SK-N-SH (cell line): ENCODE data around the gene ZNF599. TPM values are rescaled to one million over a fixed set of nuclear protein-coding genes. Genes with fewer than 3 reads are reported as not detected.

Source experiments
- CTCF ChIA-PET: fragments of 300-600, 350-600 bp; formaldehyde crosslinking; extraction: SDS; loops from one replicate; lab custom pipeline; 2021; lab: Yijun Ruan, JAX
- POLR2A ChIA-PET: fragments of 350-600 bp; sonication (Branson Sonifier 250); formaldehyde crosslinking; extraction: SDS; loops from one replicate; lab custom pipeline; 2020; ENCODE audit warnings: antibody characterized with exemption, inconsistent platforms; lab: Yijun Ruan, JAX
- DNase-seq: peaks from one replicate; pipeline ENCODE4 v3.0.0; 2012
- H2AFZ ChIP-seq: fragments of 200-600 bp; sonication (generic); 2 replicates; pipeline ENCODE4 v1.8.1; 2016; ENCODE audit warnings: antibody characterized with exemption, mild to moderate bottlenecking, low read depth
- H3F3A ChIP-seq: fragments of 200-600 bp; sonication (generic); replicated peaks from 2 replicates; pipeline ENCODE3; 2016; ENCODE audit warnings: antibody characterized with exemption, mild to moderate bottlenecking; ENCODE audit not compliant: insufficient read depth
- H3K27ac ChIP-seq, 2 experiments: fragments of 200-500 bp in 1 of 2; fragments of 200-600 bp in 1 of 2; sonication (Bioruptor generic) in 1 of 2; sonication (generic), shearing (Covaris generic) in 1 of 2; 2 replicates each; pipeline versions ENCODE4 v1.5.1 to v1.6.1; 2014 to 2016; ENCODE audit warnings: low read depth in 2 of 2, inconsistent platforms in 1 of 2, low read length in 1 of 2, mild to moderate bottlenecking in 1 of 2, mixed read lengths in 1 of 2
- H3K27me3 ChIP-seq: fragments of 200-600 bp; sonication (generic), shearing (Covaris generic); 2 replicates; pipeline ENCODE4 v1.6.1; 2016; ENCODE audit warnings: mixed run types; ENCODE audit not compliant: insufficient read depth
- H3K36me3 ChIP-seq, 2 experiments: fragments of 200-500 bp in 1 of 2; fragments of 200-600 bp in 1 of 2; sonication (Bioruptor generic) in 1 of 2; sonication (generic) in 1 of 2; replicated peaks in 1 of 2; 2 replicates each; pipeline versions ENCODE3 to v1.5.1; 2014 to 2016; ENCODE audit warnings: low read length in 1 of 2, mild to moderate bottlenecking in 1 of 2; ENCODE audit not compliant: insufficient read depth in 2 of 2, control insufficient read depth in 1 of 2
- H3K4me1 ChIP-seq, 2 experiments: fragments of 200-500 bp in 1 of 2; fragments of 200-600 bp in 1 of 2; sonication (Bioruptor generic) in 1 of 2; sonication (generic), shearing (Covaris generic) in 1 of 2; 2 replicates each; pipeline versions ENCODE4 v1.5.1 to v1.6.1; 2014 to 2016; ENCODE audit warnings: low read depth in 1 of 2, low read length in 1 of 2, mixed run types in 1 of 2; ENCODE audit not compliant: insufficient read depth in 2 of 2, control insufficient read depth in 1 of 2
- H3K4me2 ChIP-seq: fragments of 200-600 bp; sonication (generic), shearing (Covaris generic); 2 replicates; pipeline ENCODE4 v1.6.1; 2017; ENCODE audit warnings: mixed run types
- H3K4me3 ChIP-seq, 2 experiments: fragments of 200-500 bp in 1 of 2; fragments of 200-600 bp in 1 of 2; sonication (Bioruptor generic) in 1 of 2; sonication (generic), shearing (Covaris generic) in 1 of 2; 2 replicates each; pipeline versions ENCODE4 v1.5.1 to v1.8.1; 2014 to 2016; ENCODE audit warnings: low read depth in 2 of 2, inconsistent platforms in 1 of 2, low read length in 1 of 2, mild to moderate bottlenecking in 1 of 2, mixed read lengths in 1 of 2, moderate library complexity in 1 of 2
- H3K79me2 ChIP-seq: fragments of 200-600 bp; sonication (generic); 2 replicates; pipeline ENCODE4 v1.8.1; 2017; ENCODE audit warnings: mild to moderate bottlenecking; ENCODE audit not compliant: insufficient read depth
- H3K9ac ChIP-seq: fragments of 200-600 bp; sonication (generic); 2 replicates; pipeline ENCODE4 v1.6.1; 2017; ENCODE audit warnings: mixed run types
- H3K9me2 ChIP-seq: fragments of 200-600 bp; sonication (generic); 2 replicates; pipeline ENCODE4 v1.6.1; 2017; ENCODE audit warnings: mixed run types
- H3K9me3 ChIP-seq: fragments of 200-600 bp; sonication (generic); 2 replicates; pipeline ENCODE4 v1.6.1; 2017; ENCODE audit warnings: mixed run types, mild to moderate bottlenecking, moderate library complexity
- H4K20me1 ChIP-seq: fragments of 200-600 bp; sonication (generic); 2 replicates; pipeline ENCODE4 v1.6.1; 2017; ENCODE audit warnings: mild to moderate bottlenecking, mixed run types; ENCODE audit not compliant: insufficient read depth
- ELF1 ChIP-seq: IDR thresholded peaks from 2 replicates; pipeline ENCODE4 v1.4.0; 2012
- FOSL2 ChIP-seq: IDR thresholded peaks from 2 replicates; pipeline ENCODE4 v1.4.0; 2012; ENCODE audit warnings: low read depth, mild to moderate bottlenecking, moderate library complexity, borderline replicate concordance
- FOXJ3 ChIP-seq: sonication (generic); formaldehyde crosslinking; IDR thresholded peaks from 2 replicates; pipeline ENCODE4 v1.5.1; 2020; ENCODE audit warnings: mild to moderate bottlenecking, missing genetic modification reagents
- GATA2 ChIP-seq: sonication (generic); formaldehyde crosslinking; IDR thresholded peaks from 2 replicates; pipeline ENCODE4 v1.5.0; 2020; ENCODE audit warnings: mild to moderate bottlenecking, missing genetic modification reagents
- IRF3 ChIP-seq: fragments of 150-350 bp; IDR thresholded peaks from 2 replicates; pipeline ENCODE4 v1.6.1; 2016; ENCODE audit warnings: mild to moderate bottlenecking, low read depth, low read length
- MAX ChIP-seq: IDR thresholded peaks from 2 replicates; pipeline ENCODE4 v1.4.0; 2012; ENCODE audit warnings: low read depth
- MEF2A ChIP-seq: IDR thresholded peaks from 2 replicates; pipeline ENCODE4 v1.4.0; 2012; ENCODE audit warnings: low read depth, borderline replicate concordance
- MXI1 ChIP-seq: IDR thresholded peaks from 2 replicates; pipeline ENCODE4 v1.6.1; 2012; ENCODE audit warnings: mild to moderate bottlenecking, low read depth, low read length, improper control_type of control experiment
- POLR2AphosphoS5 ChIP-seq: IDR thresholded peaks from 2 replicates; pipeline ENCODE4 v1.6.1; 2012; ENCODE audit warnings: low read depth, low read length
- RAD21 ChIP-seq: IDR thresholded peaks from 2 replicates; pipeline ENCODE4 v1.6.1; 2012; ENCODE audit warnings: mild to moderate bottlenecking, low read length
- RFX5 ChIP-seq: IDR thresholded peaks from 2 replicates; pipeline ENCODE4 v1.6.1; 2012; ENCODE audit warnings: mild to moderate bottlenecking, improper control_type of control experiment, low read length
- SIN3A ChIP-seq: IDR thresholded peaks from 2 replicates; pipeline ENCODE4 v1.6.1; 2012; ENCODE audit warnings: low read depth, mild to moderate bottlenecking, low read length, moderate library complexity, borderline replicate concordance
- TAF1 ChIP-seq: IDR thresholded peaks from 2 replicates; pipeline ENCODE4 v1.6.1; 2012; ENCODE audit warnings: low read depth, mild to moderate bottlenecking, low read length, moderate library complexity, borderline replicate concordance
- TEAD4 ChIP-seq: IDR thresholded peaks from 2 replicates; pipeline ENCODE4 v1.4.0; 2012; ENCODE audit warnings: mild to moderate bottlenecking, borderline replicate concordance; ENCODE audit not compliant: insufficient read depth
- USF1 ChIP-seq: IDR thresholded peaks from 2 replicates; pipeline ENCODE4 v1.4.0; 2012; ENCODE audit warnings: low read depth, borderline replicate concordance
- WGBS: methylation state at CpG from one replicate; pipeline ENCODE4 v1.1.6; 2017; ENCODE audit warnings: low lambda C conversion rate; 5-methylcytosine and 5-hydroxymethylcytosine counted together
- polyA plus RNA-seq, 3 experiments: library from polyadenylated mRNA; depleted of rRNA; stranded (reverse); fragments of >200 nt; gene quantifications; 2 replicates each; pipeline ENCODE4 v1.2.3, GENCODE V29; 2012

ZNF599 gene
- polyA plus RNA-seq, 1 of the 3 experiments (the other 2 are of a cell fraction): 17.9 TPM

- WGBS: 21% methylated on average over 3 of the region's 3 CpGs
- H3K4me1 ChIP-seq: no peaks in the 10 kb centered on the region
- no peaks in the 10 kb centered on the region for H3K9me2 ChIP-seq
- no peak for TF ChIP-seq POLR2AphosphoS5
- TF ChIP-seq MAX: no peak
- no peak for TF ChIP-seq IRF3
- no peak for TF ChIP-seq RFX5
- no peak for TF ChIP-seq FOSL2
- TF ChIP-seq MEF2A: no peak
- TF ChIP-seq MXI1: no peak
- no peak for TF ChIP-seq ELF1
- TF ChIP-seq GATA2 (CRISPR knock-in tag): no peak
- TF ChIP-seq FOXJ3: no peak
- DNase-seq: no peak
- no peaks in the 10 kb centered on the region for H3K9me3 ChIP-seq
- H3K9ac ChIP-seq: no peak overlapping the region
- H3K27me3 ChIP-seq: no peaks in the 10 kb centered on the region
- H3K27ac ChIP-seq: no peak overlapping the region
- H3K4me3 ChIP-seq: no peak overlapping the region
- POLR2A ChIA-PET: no interaction called here
- no peaks in the 10 kb centered on the region for H3K79me2 ChIP-seq
- H3K4me2 ChIP-seq: no peak overlapping the region
- H3F3A ChIP-seq: no peaks in the 10 kb centered on the region
- H3K36me3 ChIP-seq: no peaks in the 10 kb centered on the region
- no peak overlapping the region for H2AFZ ChIP-seq
- no peaks in the 10 kb centered on the region for H4K20me1 ChIP-seq
- CTCF ChIA-PET: no interaction called here
Measured at GRCh38 chr19:34787059-34787824, 14.2 kb upstream of the ZNF599 start.

GRCh38 chr19:34786236-34786635 is 13.2 kb upstream of the ZNF599 start:
- TF ChIP-seq TEAD4 (no peak), MXI1 (no peak), TAF1 (no peak), USF1 (no peak), RAD21 (no peak), POLR2AphosphoS5 (no peak), SIN3A (no peak)
- TF ChIP-seq, all 33 proteins: peak for 0
- CTCF ChIA-PET: no interaction called here
- Histone ChIP-seq H3K36me3 (no peaks in the 10 kb centered on the region), H3K4me3 (no peak overlapping the region), H3K4me2 (no peak overlapping the region), H3K27ac (no peak overlapping the region), H3K9me3 (no peaks in the 10 kb centered on the region), H3K9me2 (no peaks in the 10 kb centered on the region), H4K20me1 (no peaks in the 10 kb centered on the region), H3K4me1 (no peaks in the 10 kb centered on the region), H2AFZ (no peak overlapping the region), H3K79me2 (no peaks in the 10 kb centered on the region), H3F3A (no peaks in the 10 kb centered on the region), H3K27me3 (no peaks in the 10 kb centered on the region), H3K9ac (no peak overlapping the region)
- POLR2A ChIA-PET: no interaction called here
- 9% methylated on average over 5 of the region's 5 CpGs for WGBS
- no peak for DNase-seq
